Tibial nerve (tissue), 4 donors: Measurements from ENCODE around the gene KATNAL1.

Source experiments
- CTCF ChIP-seq, 5 experiments: fragments of 200-600 bp in 3 of 5; fragments of 450-650 bp in 2 of 5; sonication (generic) in 3 of 5; IDR thresholded peaks; one replicate each; pipeline ENCODE4 v1.5.1; 2016 to 2019; ENCODE audit warnings: antibody characterized with exemption in 5 of 5, mild to moderate bottlenecking in 3 of 5, moderate library complexity in 2 of 5
- EP300 ChIP-seq, 2 donors: sonication (generic); formaldehyde crosslinking; IDR thresholded peaks; one replicate each; pipeline ENCODE4 v1.6.1; 2017; ENCODE audit warnings: antibody characterized with exemption in 2 of 2, mild to moderate bottlenecking in 1 of 2
- POLR2A ChIP-seq, 2 donors: fragments of 450-650 bp; IDR thresholded peaks; one replicate each; pipeline ENCODE4 v1.6.1; 2017; ENCODE audit warnings: antibody characterized with exemption in 2 of 2, mild to moderate bottlenecking in 2 of 2, moderate library complexity in 2 of 2

- no peak for TF ChIP-seq POLR2A (IDR thresholded peaks at IDR 0.05)
- TF ChIP-seq EP300 (IDR thresholded peaks at IDR 0.05) = peak in 1 of 2 donors; percentile 29
- no peak for TF ChIP-seq CTCF (IDR thresholded peaks at IDR 0.05)
Observed at GRCh38 chr13:30340331-30341250, 33.2 kb upstream of the KATNAL1 start.
